Activated CD4-positive, alpha-beta T cell treated with anti-CD3 and anti-CD28 coated beads, Interleukin-2, amount 50 U/mL, for 16 hours (primary cell): ENCODE data around the gene ATXN7L3B.

Experiments used
- DNase-seq: peaks from one replicate; pipeline ENCODE4 v3.0.0-alpha.2; 2020

ATXN7L3B gene

DNA sequence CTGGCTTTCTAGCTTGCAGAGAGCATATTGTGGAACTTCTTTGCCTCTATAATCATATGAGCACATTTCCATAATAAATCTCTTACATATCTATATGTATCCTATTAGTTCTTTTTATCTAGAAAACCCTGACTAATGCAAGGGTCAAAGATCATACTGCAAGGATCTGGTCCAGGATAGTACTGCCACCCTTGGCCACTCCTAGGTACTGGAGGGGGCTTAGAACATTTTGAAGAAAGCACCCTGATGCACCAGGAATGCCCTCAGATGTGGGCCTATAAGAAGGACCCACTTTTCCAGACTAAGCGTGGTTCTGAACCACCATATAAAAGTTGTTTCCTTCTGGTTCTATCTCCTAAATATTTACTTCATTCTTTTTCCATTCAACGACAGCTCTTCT, 14.6 kb downstream of the ATXN7L3B start:
- DNase-seq = no peak

DNA sequence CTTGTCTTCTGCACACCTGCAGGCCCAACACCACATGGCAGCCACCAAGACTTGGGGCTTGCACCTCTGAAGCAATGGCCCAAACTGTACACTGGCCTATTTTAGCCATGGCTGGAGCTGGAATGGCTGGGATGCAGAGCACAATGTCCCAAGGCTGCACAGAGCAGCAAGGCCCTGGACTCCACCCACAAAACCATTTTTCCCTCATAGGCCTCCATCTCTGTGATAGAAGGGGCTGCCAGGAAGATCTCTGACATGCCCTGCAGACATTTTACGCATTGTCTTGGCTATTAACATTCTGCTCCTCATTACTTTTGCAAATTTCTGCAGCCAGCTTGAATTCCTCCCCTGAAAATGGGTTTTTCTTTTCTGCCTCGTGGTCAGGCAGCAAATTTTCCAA, 22.1 kb downstream of the ATXN7L3B start:
- no peak for DNase-seq

DNA sequence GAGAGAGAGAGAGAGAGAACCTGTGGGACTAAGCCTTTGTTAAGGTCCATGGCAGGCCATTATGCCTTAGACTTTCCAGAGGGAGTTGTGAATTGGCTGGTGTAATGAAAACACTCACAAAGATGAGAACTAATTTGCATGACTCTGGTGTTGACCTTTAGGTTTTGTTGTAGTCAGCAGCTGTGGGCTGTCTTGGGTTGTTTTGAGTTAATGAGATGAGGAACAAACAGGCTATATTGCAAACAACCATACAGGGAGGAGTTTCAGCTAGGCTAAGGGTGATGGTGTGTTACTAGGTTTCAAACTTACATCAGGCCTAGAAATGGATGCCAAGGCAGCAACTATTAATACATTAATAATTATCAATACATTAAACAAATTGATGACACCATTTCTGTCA, 26.3 kb downstream of the ATXN7L3B start:
- DNase-seq = no peak

DNA sequence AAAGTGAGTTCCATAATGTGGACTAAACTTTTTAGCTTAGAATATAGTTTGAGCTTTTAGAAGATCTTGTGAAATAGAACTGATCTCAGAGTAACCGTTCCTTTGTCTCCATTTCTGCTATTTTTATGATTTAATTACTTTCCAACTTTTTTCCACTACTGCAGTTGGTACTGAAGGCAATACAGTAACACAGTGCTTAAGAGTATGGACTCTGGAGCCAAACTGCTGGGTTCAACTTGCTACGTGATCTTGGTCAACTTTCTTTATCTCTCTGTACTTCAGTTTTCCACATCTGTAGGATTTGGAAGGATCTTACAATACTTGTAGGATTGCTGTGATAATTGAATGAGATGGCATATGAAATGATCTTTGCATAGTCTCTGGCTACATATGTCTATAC, 40.9 kb downstream of the ATXN7L3B start:
- no peak for DNase-seq

DNA sequence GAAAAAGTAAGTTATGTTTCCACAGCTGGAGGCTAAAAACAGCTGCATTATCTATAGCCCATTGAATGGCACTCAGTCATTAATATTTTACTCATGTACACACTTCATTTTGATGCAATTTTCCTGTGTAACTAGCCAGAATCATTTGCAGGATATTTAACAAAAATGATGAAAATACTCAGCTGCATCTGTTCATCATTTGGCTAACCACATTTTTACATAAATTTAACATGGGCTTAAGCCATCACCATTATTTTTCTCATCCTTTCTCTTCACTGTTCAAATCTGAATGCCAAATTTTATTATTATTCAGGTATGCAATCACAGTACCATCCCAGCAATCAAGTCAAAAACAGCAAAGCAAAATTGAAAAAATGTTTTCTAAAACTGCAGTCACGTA, 41.8 kb downstream of the ATXN7L3B start:
- DNase-seq = no peak

DNA sequence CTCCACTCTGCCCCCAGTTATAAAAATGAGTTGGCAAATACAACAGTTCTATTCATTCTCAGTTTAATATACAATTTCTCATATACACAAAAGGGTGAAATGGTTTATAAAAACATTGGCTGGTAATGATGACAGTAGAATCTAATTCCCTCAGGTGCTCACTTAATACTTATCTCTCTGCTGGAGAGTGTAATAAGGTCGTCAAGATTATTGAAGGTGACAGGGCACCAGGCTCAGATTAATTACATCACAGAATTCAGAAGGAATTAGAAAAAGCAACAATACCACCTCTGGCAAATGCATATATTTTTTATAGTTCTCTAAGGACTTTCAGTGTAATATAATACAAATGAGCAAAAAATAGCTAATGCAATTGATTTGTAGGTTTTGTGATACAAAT, 42.3 kb downstream of the ATXN7L3B start:
- no peak for DNase-seq

DNA sequence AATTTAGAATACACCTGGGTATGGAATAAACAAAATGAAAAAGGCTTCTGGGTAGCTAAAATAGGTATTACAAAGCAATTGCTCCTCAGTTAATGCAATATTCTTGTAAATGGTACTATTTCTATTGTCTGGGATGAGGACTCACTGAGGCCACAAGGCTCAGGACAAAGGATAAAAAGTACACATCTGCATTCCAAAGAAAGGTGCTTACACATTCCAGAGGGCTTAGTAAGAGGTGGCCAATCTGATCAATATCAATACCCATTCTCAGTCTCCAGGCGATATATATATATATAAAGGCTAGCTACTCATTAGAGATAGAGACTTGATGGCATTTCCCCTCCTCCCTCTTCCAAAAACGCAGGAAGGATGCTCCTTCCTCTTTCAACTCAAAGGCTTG, 43.8 kb downstream of the ATXN7L3B start:
- DNase-seq = no peak

DNA sequence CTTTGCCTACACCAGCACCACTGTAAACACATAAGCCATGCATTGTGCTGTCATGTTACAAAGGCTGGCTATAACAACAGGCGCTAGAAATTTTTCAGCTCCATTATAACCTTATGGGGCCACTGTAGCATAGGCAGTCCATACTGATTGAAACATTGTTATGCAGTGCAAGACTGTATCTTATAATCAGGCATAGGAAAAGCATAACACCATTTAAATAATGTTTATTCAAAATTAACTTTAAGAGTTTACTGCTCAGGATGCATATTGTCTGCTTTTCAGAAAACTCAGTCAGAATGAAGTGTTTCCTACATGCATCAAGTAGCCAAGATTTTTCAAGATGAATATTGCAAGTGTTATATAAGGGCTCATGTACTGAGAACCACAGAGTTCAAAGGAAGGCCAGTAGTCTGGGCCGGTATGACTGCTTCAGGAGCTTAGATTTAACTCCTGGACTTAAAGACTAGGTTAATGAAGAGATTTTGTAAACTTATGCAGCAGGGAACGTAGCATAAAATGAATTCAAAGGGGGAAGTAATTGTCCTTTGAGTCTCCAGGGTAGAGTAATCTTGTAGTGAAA, 46.9 kb downstream of the ATXN7L3B start:
- no peak for DNase-seq

DNA sequence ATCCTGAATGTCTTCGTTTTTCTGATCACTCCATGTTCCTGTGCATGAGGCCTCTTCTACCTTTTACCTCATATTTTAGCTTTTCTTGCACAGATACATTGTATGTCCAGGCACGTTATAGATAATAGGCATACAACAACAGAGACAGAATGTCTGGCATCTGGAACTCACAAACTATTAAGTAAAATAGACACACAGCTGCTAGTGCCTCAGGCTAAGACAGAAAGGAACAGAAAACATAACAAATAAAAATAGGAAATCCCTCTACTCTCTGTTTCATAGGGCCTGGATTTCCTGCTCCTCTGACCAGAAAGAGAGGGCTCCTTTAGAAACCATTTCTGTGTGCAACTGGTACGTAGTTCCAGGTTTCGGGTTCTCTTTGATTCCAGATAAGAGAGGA, 48.6 kb downstream of the ATXN7L3B start:
- no peak for DNase-seq
